EH (cell line): Measurements from ENCODE around the gene CORO1C.
"Not testable (repeated sequence)": the region's sequence is repeated elsewhere in the genome, so short reads cannot be mapped to it uniquely, and the experiment has no call there.

Source experiments
- DNase-seq: peaks from one replicate; pipeline ENCODE4 v3.0.0-alpha.2; 2015; ENCODE audit warnings: low read depth

CORO1C gene

DNA sequence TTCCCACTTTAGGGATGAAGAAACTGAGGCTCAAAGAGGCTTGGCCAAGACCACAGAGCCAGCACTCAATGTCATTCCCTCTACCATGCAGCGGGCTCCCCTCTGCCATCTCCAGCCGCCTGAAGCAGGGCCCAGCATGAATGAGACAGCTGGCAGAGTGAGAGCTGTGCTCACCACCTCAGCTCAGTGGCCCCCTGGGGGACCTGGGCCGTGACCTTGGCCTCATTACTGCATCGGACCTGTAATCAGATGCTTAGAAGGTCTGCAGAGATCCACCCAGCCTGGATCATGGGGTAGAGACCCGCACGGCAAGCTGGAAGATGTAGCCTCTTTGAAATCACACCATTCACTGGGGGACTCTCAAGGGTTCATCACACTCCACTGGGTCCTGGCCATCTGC, 22.7 kb upstream of the CORO1C start:
- DNase-seq = no peak

DNA sequence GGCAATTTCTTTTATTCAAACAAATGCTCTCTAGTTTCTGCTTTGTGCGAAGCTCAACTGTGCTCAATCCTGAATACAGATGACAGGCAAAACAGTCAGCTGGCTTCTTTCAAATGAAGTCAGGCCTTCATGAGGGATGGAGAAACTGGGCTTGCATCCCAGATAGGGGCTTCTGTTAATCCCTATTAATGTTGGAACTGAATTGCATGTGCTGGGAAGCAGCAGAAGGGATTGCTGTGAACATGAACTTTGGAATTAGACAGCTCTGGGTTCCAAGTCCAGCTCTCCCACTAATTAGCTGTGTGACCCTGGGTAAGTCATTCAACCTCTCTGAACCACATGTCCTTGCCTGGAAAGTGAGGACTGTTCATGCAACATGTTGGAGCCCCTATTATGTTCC, 21.1 kb upstream of the CORO1C start:
- DNase-seq = no peak

DNA sequence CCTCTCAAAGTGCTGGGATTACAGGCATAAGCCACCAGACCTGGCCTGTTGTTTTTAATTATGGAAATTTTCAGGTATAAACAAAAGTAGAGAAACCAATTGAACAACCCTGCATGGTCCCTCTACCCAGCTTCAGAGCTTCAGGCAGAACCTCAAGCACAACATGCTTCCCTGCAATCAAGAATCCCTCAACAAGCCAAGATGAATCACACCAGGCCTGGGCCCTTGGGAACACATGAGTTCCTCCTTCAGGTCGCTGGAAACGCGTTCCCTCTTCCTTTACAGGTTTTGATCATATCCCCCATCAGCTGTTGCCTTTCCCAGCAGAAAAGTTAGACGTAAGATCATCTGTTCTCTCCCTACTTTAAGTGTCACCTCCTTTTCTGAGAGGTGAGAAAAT, 20.5 kb upstream of the CORO1C start:
- DNase-seq = no peak

DNA sequence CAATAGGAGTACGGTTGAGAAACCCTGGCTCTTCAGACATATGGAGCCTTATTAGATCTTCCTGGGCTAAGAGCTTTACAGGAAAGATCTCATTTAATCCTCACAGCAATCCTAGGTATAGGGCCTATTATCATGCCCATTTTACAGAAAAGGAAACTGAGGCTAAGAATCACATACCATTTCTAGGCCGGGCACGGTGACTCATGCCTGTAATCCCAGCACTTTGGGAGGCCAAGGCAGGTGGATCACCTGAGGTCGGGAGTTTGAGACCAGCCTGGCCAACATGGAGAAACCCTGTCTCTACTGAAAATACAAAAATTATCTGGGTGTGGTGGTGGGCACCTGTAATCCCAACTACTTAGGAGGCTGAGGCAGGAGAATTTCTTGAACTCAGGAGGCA, 19.7 kb upstream of the CORO1C start:
- DNase-seq = not testable (repeated sequence)

DNA sequence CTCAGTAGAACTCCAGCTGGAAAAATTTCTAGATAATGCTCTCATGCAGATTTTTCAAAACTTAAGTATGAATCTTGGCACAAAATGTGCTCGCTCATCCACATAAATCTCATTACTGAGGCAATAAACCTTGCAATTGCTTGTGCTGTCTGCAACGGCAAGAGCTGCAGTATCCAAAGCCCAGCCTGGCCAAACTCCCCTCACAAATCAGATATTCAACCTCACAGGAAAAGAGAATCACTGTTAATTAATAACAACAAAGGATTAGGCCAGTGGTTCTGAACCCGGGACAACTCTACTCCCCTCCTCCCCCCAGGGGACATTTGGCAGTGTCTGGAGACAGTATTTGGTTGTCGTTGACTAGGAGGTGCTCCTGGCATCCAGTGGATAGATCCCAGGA, 19.2 kb upstream of the CORO1C start:
- peak; percentile 35 for DNase-seq

DNA sequence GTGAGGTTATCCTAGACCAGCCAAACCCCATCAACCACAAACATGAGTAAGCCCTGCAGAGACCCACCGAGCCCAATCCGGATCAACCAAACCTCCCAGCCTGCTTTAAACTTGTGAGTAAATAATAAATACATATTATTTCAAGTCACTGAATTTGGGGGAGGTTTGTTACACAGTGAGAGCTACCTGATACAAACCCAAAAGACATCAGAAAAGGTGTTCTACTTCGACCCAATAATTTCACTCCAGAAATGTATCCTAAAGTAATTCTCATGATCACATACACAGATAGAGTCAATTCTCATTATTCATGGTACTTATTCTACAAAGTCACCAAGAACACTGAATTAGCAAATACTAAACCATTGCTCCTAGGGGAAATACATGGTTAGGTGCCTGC, 16.2 kb upstream of the CORO1C start:
- no peak for DNase-seq

- DNase-seq = no peak
Observed at GRCh38 chr12:108745641-108746040, 14.3 kb upstream of the CORO1C start.

DNA sequence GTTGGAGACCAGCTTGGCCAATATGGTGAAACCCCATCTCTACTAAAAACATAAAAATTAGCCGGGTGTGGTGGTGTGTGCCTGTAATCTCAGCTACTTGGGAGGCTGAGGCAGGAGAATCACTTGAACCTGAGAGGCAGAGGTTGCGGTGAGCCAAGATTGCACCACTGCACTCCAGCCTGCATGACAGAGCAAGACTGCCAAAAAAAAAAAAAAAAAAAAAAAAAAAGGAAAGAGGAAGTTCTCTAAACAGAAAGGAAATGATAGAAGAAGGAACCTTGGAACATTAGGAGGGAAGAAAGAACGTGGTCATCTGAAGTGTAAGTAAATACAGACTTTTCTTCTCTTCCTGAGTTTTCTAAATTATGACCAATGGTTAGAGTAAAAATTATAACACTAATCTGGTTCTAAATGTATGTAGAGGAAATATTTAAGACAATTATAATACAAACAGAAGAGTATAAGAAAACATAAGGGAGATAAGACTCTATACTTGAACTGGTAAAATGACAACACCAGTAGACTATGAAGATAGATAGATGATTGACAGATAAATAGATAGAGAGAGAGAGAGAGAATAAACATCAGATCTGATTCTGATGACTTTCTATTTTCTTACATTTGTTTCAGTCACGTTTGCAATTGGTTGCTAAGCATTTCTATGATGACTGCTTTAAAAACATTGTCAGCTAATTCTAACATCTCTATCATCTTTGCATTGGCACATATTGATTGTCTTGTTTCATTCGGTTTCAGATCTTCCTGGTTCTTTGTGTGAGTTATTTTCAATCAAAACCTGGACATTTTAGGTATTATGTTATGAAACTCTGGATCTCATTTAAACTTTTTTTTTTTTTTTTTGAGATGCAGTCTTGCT, 12.9 kb upstream of the CORO1C start:
- no peak for DNase-seq

DNA sequence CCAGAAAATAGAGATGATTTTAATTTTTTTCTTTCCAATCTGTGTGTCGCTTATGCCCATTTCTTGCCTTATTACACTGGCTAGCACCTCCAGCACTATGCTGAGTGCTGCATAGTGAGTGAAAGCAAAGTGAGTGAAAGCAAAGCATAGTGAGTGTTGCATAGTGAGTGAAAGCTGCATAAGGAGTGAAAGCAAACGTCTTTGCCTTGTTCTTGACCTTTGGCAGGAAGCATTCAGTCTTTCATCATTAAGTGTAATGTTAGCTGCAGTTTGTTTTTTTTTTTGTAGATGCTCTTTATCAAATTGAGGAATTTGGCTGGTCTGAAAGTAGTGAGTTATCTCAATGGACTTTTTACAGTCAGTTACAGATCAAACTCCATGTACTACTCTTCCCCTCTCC, 6.9 kb upstream of the CORO1C start:
- peak; percentile 41 for DNase-seq

- no peak for DNase-seq
Observed at GRCh38 chr12:108735855-108736254, 4.5 kb upstream of the CORO1C start.

DNA sequence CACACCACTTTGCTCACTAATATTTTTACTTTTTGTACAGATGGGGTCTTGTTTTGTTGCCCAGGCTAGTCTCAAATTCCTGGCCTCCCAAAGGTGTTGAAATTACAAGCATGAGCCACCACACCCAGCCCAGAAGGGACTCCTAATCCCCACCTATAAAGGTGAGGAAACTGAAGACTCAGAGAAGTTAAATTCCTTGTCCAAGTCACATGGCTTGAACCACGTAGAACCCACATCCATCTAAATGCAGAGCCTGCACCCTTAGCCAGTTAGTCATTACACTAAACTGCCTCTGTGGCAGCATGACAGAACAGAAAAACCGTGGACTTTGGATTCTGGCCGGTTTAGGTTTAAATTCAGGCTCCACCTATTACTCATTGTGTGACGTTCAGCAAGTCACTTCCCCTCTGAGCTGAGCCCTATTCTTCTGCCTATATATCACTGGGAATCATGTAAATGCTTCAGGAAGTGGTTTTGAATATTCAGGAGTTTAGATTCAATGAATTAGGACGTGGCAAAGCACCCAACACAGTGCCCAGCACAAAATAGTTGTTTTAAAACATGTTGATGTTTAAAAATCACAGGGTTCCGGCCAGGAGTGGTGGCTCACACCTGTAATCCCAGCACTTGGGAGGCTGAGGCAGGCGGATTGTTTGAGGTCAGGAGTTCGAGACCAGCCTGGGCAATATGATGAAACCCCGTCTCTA, 3.0 kb upstream of the CORO1C start:
- peak; percentile 96 for DNase-seq

- DNase-seq = not testable (repeated sequence)
Observed at GRCh38 chr12:108733230-108733531, 1.9 kb upstream of the CORO1C start.

DNA sequence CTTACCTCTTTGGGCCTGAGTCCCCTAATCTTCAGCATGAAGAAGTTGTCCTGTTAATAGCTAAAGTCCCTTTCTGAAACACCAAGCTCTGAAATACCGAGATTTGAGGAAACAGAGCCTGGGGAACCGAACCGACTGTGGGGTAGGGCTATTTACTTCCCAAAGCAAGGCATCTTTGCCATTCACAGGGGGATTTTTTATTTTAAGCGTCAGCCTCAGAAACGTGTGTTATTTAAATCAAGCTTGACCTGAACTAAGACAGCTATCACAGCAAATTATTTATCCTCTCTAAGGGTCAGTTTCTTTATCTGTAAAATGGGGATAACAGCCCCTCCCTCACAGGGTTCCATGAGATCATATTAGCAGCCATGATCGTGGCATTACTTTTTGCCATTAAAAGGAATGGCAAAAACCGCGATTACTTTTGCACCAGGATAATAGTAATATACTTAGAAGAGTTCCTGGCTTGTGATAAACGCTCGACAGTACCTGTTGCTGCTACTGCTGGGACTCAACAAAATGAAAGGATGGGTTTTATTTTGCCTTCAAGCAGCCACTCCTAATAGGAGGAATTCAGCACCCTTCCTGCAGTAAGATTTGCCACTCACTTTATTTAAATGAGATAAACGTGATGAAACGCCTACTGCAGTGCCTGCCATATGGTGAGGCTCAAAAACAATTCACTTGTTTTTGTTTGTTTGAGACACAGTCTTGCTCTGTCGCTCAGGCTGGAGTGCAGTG, 1.3 kb upstream of the CORO1C start:
- DNase-seq = no peak

GRCh38 chr12:108731866-108732461, 646 bp upstream of the CORO1C start:
- peak; percentile 98 for DNase-seq

- peak; percentile 82 for DNase-seq
Observed at GRCh38 chr12:108730365-108731104, 783 bp downstream of the CORO1C start.

GRCh38 chr12:108729612-108730364, 1.5 kb downstream of the CORO1C start:
- DNase-seq = peak; percentile 61

GRCh38 chr12:108728820-108729611, 2.3 kb downstream of the CORO1C start:
- peak; percentile 57 for DNase-seq

DNA sequence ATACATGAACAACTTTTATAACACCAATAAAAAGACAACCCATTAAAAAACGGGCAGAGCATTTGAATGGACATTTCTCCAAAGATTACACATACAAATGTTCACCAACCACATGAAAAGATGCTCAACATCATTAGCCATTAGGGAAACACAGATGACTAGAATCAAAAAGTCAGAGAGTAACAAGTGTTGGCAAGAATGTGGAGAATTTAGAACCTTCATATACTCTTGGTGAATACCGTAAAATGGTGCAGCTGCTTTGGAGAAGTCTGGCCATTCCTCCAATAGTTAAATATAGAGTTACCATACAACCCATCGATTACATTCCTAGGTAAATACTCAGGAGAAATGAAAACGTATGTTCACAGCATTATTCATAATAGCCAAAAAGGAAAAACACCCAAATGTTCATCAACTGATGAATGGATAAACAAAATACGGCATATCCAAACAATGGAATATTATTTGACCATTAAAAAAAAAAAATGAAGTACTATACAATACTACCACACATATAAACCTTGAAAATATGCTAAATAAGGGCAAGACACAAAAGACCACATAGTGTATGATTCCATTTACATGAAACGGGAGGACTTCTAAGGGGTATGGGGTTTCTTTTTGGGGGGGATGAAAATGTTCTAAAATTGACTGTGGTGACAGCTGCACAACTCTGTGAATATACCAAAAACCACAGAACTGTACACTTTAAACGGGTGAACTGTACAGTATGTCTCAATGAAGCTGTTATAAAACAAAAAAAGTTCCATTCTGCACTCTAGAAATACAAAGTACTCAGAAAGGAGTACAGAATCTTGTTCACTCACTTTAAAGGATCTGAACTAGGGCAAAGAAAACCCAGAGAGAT, 3.2 kb downstream of the CORO1C start:
- peak; percentile 38 for DNase-seq

GRCh38 chr12:108727161-108727560, 4.2 kb downstream of the CORO1C start:
- DNase-seq = no peak

- DNase-seq = peak; percentile 36
Observed at GRCh38 chr12:108724890-108725151, 6.5 kb downstream of the CORO1C start.
